HG03103 (cell line): Measurements from ENCODE around the gene TRAF7.

ENCODE experiments used
- ATAC-seq: cut with Tn5 transposase; IDR thresholded peaks from one replicate; pipeline ENCODE4 v1.9.1; 2021; ENCODE audit warnings: low read depth; ENCODE audit not compliant: unreplicated experiment

Gene TRAF7

GRCh38 chr16:2180962-2181923 is 25.7 kb downstream of the TRAF7 start:
- no peak for ATAC-seq

GRCh38 chr16:2181952-2182351 is 26.4 kb downstream of the TRAF7 start:
- ATAC-seq: no peak

DNA sequence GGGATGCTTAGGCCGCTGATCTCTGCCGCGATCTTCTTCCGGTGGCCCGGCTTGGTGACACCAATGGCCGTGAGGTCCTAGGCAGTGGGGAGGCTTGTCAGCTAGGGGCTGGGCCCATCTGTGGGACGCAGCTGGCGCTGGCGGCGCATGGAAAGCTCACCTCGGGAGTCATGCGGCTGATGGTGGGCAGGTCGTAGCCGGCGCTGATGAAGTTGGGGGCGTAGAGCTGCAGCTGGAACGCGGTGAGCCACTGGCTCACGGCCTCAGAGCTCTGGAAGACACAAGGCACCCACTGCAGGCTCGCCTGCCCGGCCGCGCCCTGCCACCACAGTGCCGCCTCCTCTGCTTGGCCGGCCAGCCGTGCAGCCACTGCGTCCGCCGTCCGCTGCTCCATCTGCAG is 28.1 kb downstream of the TRAF7 start:
- no peak for ATAC-seq

GRCh38 chr16:2184346-2184745 is 28.8 kb downstream of the TRAF7 start:
- no peak for ATAC-seq

GRCh38 chr16:2184962-2185361 is 29.4 kb downstream of the TRAF7 start:
- ATAC-seq: no peak

DNA sequence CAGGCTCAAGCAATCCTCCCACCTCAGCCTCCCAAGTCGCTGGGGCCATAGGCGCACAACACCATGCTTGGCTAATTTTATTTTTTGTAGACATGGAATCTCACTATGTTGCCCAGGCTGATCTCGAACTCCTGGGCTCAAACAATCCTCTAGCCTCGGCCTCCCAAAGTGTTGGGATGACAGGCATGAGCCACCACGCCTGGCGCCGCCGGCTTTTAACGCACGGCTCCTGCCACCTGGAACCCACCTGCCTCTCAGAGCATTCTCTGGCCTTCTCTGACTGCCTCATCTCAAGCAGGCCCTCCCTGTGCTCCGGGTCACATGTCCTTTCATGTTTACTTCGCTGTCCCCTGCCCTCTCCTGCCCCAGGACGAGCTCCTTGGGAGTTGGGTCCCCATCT is 30.5 kb downstream of the TRAF7 start:
- no peak for ATAC-seq

DNA sequence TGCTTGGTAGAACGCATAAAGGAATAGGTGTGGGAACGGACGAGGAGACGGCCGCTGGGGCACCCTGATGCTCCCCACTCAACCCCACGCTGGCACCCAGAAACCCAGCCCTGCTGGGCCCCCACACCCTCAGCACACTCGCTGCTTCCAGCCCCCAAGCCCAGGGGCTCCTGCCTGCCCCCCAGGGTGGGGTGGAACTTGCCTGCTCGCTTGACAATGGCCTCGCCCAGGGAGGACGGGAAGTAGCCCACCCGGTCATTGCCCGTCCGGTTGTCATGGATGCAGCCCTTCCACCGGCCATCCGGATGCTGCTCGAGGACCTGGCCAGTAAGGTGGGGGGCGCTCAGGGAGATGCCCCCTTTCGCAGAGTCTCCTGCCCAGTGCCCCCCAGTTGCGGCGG is 30.9 kb downstream of the TRAF7 start:
- ATAC-seq: no peak

- no peak for ATAC-seq
Observed at GRCh38 chr16:2187212-2187611, 31.6 kb downstream of the TRAF7 start.

GRCh38 chr16:2188395-2188794 is 32.8 kb downstream of the TRAF7 start:
- no peak for ATAC-seq

DNA sequence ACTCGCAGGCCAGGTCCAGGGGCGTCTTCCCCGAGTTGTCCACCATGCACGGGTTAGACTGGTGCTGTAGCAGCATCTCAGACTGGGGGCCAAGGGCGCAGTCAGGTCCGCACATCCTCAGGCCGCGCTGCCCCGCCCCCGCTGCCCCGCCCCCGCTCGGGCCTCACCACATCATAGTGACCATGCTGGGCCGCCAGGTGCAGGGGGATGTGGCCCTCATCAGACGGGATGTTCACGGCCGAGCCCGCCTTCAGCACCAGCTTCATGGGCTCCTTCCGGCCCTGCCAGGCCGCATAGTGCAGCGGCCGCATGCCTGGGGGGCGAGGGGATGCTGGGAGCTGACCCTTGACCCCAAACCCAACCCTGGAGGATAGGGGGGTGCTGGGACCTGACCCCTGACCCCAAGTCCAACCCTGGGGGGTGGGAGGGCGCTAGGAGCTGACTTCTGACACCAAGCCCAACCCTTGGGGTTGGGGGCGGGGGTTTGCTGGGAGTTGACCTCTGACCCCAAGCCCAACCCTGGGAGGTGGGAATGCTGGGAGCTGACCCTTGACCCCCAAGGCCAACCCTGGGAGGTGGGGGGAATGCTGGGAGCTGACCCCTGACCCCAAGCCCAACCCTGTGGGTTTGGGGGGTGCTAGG is 33.8 kb downstream of the TRAF7 start:
- ATAC-seq: no peak

DNA sequence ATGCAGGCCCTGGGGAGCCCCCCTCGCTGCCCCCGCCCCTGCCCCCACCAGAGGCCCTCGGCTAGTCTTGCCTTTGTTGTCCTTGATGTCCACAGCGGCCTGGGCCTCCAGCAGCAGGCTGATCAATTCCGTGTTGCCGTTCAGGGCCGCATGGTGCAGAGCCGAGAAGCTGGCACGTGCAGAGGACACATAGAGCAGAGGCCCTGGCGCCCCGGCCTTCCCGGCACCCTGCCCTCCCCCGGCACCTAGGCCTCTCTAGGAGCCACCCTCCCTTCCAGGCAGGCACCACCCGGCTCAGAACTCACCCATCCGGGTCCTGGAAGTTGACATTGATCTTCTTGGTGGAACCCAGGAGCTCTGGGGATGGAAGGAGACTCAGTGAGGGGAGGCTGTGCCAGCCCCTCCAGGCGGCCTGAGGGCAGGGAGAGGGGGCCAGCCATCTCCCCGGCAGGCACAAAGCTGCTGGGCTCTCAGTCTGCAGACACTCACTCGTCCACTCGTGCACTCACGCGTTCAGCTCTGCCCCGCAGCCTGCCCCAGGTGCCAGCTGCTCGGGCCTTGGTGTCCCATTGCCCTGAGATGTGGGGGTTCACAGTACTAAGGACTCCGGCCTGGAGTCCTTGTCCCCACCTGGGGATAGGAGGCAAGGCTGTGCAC is 34.5 kb downstream of the TRAF7 start:
- no peak for ATAC-seq

GRCh38 chr16:2190659-2191445 is 35.3 kb downstream of the TRAF7 start:
- no peak for ATAC-seq

DNA sequence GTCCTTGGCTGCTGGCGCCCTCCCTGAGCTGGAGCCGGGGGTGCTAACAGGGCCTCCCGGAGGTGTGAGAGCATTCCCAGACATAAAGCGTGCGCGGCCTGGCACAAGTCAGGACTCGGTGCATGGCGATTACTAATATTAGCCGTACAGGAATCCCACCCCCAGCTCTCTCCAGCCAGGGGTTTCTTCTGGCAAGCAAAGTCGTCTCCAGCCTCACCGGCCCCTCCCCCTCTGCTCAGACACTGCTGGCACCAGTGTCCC is 35.8 kb downstream of the TRAF7 start:
- no peak for ATAC-seq

- no peak for ATAC-seq
Observed at GRCh38 chr16:2194166-2194834, 38.7 kb downstream of the TRAF7 start.

DNA sequence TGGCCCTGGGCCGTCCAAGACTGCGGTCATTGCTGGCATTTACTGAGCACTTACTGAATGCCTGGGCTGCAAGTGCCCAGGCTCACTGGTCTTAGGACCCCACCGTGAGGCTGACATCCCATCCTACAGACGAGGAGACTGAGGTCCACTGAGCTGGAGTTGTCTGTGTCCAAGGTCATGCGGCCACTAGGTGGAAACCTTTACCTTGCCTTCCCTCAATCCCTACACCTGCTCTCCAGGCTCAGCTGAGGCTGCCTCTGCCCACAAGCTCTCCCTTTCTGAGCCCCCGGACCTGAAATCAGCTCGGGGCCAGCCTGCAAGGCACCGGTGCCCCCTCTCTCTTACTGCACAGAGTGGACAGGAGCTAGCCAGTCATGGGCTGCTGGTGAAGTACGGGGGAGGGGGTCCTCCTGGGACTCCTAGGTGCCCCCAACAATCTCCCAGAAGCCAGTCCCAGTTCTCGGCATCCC is 39.3 kb downstream of the TRAF7 start:
- no peak for ATAC-seq

GRCh38 chr16:2195322-2196161 is 40.0 kb downstream of the TRAF7 start:
- ATAC-seq: no peak

DNA sequence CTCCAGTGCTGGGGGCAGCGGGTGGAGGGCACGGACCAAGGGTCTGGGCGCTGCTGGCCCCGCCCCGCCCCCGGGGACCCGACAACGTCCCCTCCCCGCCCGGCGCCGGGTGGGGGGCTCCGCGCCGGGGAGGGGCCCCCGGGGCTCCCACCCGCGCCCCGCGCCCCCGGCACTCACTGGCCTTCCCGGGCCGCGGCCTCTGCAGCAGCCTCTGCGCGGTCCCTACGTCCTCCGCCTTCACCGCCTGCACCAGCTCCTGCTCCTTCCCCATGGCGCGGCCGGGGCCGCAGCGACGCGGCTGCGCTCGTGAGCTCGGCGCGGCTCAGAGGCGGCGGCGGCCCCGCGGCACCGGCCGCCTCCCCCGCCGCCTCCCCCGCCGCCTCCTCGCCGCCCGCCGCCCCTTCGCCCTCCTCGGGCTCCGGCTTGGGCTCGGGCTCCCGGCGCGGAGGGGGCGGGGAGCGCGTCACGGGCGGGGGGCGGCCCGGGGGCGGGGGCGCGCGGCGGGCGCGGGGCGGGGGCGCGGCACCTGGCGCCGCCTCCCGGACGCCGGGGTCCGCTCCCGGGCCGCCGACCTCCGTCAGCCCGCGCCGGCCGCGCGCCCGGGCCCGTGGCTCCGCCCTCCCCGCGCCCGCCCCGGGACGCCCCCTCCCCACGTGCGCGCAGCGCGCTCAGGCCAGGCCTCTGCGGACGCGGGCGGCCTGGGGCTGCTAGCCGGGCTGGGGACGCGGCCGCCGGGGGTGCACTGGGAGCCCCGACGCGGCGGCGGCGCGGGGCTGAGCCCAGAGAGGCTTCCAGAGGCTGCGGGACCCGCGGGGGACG is 40.8 kb downstream of the TRAF7 start, which contains the start of gene CASKIN1:
Gene CASKIN1 (minus strand): TSS at position 444 of the 819 bp plus-strand sequence. CDS start 173 bp downstream, at position 271.
- ATAC-seq: no peak

- no peak for ATAC-seq
Observed at GRCh38 chr16:2196981-2197511, 41.5 kb downstream of the TRAF7 start.
